Upper lobe of left lung (tissue), 4 donors: Measurements from ENCODE around the gene PIWIL4.

Experiments used
- POLR2A ChIP-seq, 4 donors: fragments of 450-650 bp; IDR thresholded peaks; one replicate each; pipeline ENCODE4 v1.5.1; 2016 to 2017; ENCODE audit warnings: antibody characterized with exemption in 4 of 4, mild to moderate bottlenecking in 2 of 4
- POLR2AphosphoS5 ChIP-seq, 2 donors: sonication (generic); formaldehyde crosslinking; IDR thresholded peaks; one replicate each; pipeline ENCODE4 v1.5.1; 2017; ENCODE audit warnings: antibody characterized with exemption in 2 of 2
- TF ChIP-seq, protein P1 (sequence below), 6 experiments: fragments of 450-650 bp in 4 of 6; fragments of 200-600 bp in 2 of 6; sonication (generic) in 2 of 6; IDR thresholded peaks; one replicate each; pipeline ENCODE4 v1.5.1; 2016 to 2019; ENCODE audit warnings: antibody characterized with exemption in 6 of 6

DNA sequence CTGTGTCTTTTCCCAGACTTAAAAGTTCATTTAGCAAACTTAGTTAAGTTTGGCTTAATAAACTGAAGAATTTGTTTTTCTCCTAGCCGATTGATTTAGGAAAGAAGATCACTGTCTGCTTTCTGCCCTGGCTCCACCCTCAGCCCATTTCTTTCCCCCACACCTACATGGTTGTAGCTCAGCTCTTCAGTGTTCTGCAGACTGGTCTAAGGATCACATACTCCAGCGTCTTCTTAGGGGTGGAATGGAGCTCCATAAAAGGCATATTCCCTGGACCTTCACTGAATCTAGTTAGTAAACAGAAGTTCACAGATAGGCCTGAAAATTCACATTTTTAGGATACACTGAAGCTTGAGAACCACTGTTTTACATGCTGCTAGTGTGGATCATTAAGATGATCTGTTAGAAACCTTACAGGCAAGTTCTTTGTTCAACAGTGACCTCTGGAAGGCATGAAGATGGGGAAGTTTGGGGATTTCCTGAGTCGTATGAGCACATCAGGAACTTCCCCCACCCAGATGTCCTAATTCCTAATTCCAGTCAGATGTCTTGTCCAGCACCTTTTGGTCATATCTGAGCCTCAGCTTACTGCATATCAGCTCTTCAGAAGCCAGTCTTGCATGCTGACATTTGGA lies 16.8 kb downstream of the PIWIL4 start:
- TF ChIP-seq POLR2AphosphoS5 (IDR thresholded peaks at IDR 0.05), result no peak
- TF ChIP-seq, protein P1, sequence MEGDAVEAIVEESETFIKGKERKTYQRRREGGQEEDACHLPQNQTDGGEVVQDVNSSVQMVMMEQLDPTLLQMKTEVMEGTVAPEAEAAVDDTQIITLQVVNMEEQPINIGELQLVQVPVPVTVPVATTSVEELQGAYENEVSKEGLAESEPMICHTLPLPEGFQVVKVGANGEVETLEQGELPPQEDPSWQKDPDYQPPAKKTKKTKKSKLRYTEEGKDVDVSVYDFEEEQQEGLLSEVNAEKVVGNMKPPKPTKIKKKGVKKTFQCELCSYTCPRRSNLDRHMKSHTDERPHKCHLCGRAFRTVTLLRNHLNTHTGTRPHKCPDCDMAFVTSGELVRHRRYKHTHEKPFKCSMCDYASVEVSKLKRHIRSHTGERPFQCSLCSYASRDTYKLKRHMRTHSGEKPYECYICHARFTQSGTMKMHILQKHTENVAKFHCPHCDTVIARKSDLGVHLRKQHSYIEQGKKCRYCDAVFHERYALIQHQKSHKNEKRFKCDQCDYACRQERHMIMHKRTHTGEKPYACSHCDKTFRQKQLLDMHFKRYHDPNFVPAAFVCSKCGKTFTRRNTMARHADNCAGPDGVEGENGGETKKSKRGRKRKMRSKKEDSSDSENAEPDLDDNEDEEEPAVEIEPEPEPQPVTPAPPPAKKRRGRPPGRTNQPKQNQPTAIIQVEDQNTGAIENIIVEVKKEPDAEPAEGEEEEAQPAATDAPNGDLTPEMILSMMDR (IDR thresholded peaks at IDR 0.05), result no peak
- TF ChIP-seq POLR2A (IDR thresholded peaks at IDR 0.05), result no peak
